Measurements from ENCODE around the gene NR2E3.

GRCh38 chr15:71820127-71820526 lies 9.8 kb downstream of the NR2E3 start:
- TF ChIP-seq CTCF (IDR thresholded peaks at IDR 0.05 in 4 of 5, conservative IDR thresholded peaks at IDR 0.05 in 1 of 5) = no peak
- TF ChIP-seq POLR2A (IDR thresholded peaks at IDR 0.05) = no peak

Data from gastrocnemius medialis (tissue), 4 donors.